ENCODE measurements around the gene EGFR. TPM values are rescaled to one million over a fixed set of nuclear protein-coding genes. Genes with fewer than 3 reads are reported as not detected.

The EGFR gene
- total and polyA plus RNA-seq, 2 donors (not counting 3 experiments of a cell fraction or from before 2014, with no cell fraction given), result 1.5 to 4.1 TPM

DNA sequence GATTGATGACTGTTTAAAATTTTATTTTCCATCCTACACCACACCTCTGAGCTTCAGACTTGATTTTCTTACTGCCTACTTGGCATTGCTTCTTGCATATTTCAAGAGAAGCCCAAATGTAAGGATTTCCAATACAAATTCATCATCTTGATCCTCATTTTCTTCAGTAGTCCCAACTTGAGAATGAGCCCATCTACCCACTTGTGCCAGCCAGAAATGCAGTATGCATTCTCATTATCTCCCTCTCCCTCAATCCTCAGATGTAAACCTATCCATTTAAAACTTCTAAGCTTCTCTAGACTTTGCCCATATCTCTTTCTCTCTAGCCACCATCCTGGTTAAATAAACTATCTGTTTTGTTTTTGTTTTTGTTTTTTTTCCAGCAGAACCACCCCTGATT is 22.4 kb upstream of the EGFR start:
- TF ChIP-seq FOS (IDR thresholded peaks at IDR 0.05; ENCODE audit: borderline replicate concordance, insufficient read depth, low read length), result no peak
- TF ChIP-seq POLR2A (IDR thresholded peaks at IDR 0.05; ENCODE audit: low read depth, low read length), result no peak
- no peak for TF ChIP-seq GATA2 (IDR thresholded peaks at IDR 0.05; ENCODE audit: insufficient read depth, insufficient read length, low read depth, low read length)
- no peak for TF ChIP-seq EZH2 (IDR thresholded peaks at IDR 0.05; ENCODE audit: borderline replicate concordance, low read depth, low read length, severe bottlenecking)
- TF ChIP-seq JUN (IDR thresholded peaks at IDR 0.05; ENCODE audit: borderline replicate concordance, insufficient read depth, insufficient read length, low read depth), result no peak
- TF ChIP-seq, protein P1, sequence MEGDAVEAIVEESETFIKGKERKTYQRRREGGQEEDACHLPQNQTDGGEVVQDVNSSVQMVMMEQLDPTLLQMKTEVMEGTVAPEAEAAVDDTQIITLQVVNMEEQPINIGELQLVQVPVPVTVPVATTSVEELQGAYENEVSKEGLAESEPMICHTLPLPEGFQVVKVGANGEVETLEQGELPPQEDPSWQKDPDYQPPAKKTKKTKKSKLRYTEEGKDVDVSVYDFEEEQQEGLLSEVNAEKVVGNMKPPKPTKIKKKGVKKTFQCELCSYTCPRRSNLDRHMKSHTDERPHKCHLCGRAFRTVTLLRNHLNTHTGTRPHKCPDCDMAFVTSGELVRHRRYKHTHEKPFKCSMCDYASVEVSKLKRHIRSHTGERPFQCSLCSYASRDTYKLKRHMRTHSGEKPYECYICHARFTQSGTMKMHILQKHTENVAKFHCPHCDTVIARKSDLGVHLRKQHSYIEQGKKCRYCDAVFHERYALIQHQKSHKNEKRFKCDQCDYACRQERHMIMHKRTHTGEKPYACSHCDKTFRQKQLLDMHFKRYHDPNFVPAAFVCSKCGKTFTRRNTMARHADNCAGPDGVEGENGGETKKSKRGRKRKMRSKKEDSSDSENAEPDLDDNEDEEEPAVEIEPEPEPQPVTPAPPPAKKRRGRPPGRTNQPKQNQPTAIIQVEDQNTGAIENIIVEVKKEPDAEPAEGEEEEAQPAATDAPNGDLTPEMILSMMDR (IDR thresholded peaks at IDR 0.05; ENCODE audit: extremely low read depth in 1 of 2, insufficient read depth in 1 of 2, low read depth in 1 of 2, low read length in 2 of 2), result no peak
- TF ChIP-seq, protein P2, sequence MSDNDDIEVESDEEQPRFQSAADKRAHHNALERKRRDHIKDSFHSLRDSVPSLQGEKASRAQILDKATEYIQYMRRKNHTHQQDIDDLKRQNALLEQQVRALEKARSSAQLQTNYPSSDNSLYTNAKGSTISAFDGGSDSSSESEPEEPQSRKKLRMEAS (IDR thresholded peaks at IDR 0.05; ENCODE audit: insufficient read depth, insufficient read length), result no peak
- TF ChIP-seq MYC (IDR thresholded peaks at IDR 0.05; ENCODE audit: low read depth, low read length), result no peak
- no peak for TF ChIP-seq POLR2AphosphoS5 (IDR thresholded peaks at IDR 0.05; ENCODE audit: insufficient read depth, low read depth, low read length)
- FAIRE-seq (no peak), DNase-seq (ENCODE audit: low read depth, low spot score) (no peak)
- peaks cover 20% of the 10 kb centered on the region for H3K4me1 ChIP-seq (ENCODE audit: control insufficient read depth, extremely low read depth, insufficient read depth, low read length)
- ChIA-PET CTCF (interaction anchor here (1.1 to 1.4 kb wide), 2 partner anchors 19 to 259 kb away, joined by 4 to 6 read pairs; no protein-coding TSS in a partner anchor), POLR2A (interaction anchor here (0.6 to 0.7 kb wide), 2 partner anchors 120 to 126 kb away, joined by 3 read pairs; no protein-coding TSS in a partner anchor)
- no peak overlapping the region for H3K9ac ChIP-seq (replicated peaks; ENCODE audit: extremely low read depth, insufficient read depth, low read length)
- no peak overlapping the region for H2AFZ ChIP-seq (ENCODE audit: low read depth, low read length)
- H4K20me1 ChIP-seq (replicated peaks; ENCODE audit: control insufficient read depth, extremely low read depth, insufficient read depth, low read length), result no peaks in the 10 kb centered on the region
- intact Hi-C loops (cut with micrococcal nuclease), result loop anchor here (1.0 to 2.0 kb wide), 4 partner anchors 9 to 258 kb away; no protein-coding TSS in a partner anchor
- no peak overlapping the region for H3K27ac ChIP-seq (ENCODE audit: insufficient read depth, low read depth, low read length)
- no peak overlapping the region for H3K4me3 ChIP-seq (replicated peaks in 1 of 3; ENCODE audit: insufficient read depth in 1 of 3, low read depth in 1 of 3, low read length in 3 of 3)
- no peak overlapping the region for H3K4me2 ChIP-seq (ENCODE audit: insufficient read depth, low read length)
- H3K27me3 ChIP-seq (ENCODE audit: control insufficient read depth in 2 of 2, insufficient read depth in 2 of 2, low read length in 2 of 2), result peaks cover 0 to 5% of the 10 kb centered on the region in 2 experiments
- H3K9me1 ChIP-seq (replicated peaks; ENCODE audit: control insufficient read depth, extremely low read depth, insufficient read depth, low read length), result no peaks in the 10 kb centered on the region
- dilution Hi-C loops (cut with MboI; ENCODE audit: extremely low pct_ligation_motif_present, low sequenced_read_pairs), result no loop called here
- H3K79me2 ChIP-seq (ENCODE audit: control insufficient read depth, insufficient read depth, low read length), result no peaks in the 10 kb centered on the region
- no TSS peak for BruUV-seq (replicated peaks)
- H3K36me3 ChIP-seq (ENCODE audit: control insufficient read depth in 2 of 2, extremely low read depth in 1 of 2, insufficient read depth in 2 of 2, low read length in 2 of 2), result no peaks in the 10 kb centered on the region
- H3K9me3 ChIP-seq (replicated peaks; ENCODE audit: control insufficient read depth, insufficient read depth, low read length), result no peaks in the 10 kb centered on the region

Measured in endothelial cell of umbilical vein (primary cell).